SK-N-SH (cell line): ENCODE measurements around the gene STYXL1. TPM values are rescaled to one million over a fixed set of nuclear protein-coding genes. Genes with fewer than 3 reads are reported as not detected.

ENCODE experiments used
- CTCF ChIA-PET: fragments of 300-600, 350-600 bp; formaldehyde crosslinking; extraction: SDS; loops from one replicate; lab custom pipeline; 2021; lab: Yijun Ruan, JAX
- POLR2A ChIA-PET: fragments of 350-600 bp; sonication (Branson Sonifier 250); formaldehyde crosslinking; extraction: SDS; loops from one replicate; lab custom pipeline; 2020; ENCODE audit warnings: antibody characterized with exemption, inconsistent platforms; lab: Yijun Ruan, JAX
- DNase-seq: peaks from one replicate; pipeline ENCODE4 v3.0.0; 2012
- H2AFZ ChIP-seq: fragments of 200-600 bp; sonication (generic); 2 replicates; pipeline ENCODE4 v1.8.1; 2016; ENCODE audit warnings: antibody characterized with exemption, mild to moderate bottlenecking, low read depth
- H3F3A ChIP-seq: fragments of 200-600 bp; sonication (generic); replicated peaks from 2 replicates; pipeline ENCODE3; 2016; ENCODE audit warnings: antibody characterized with exemption, mild to moderate bottlenecking; ENCODE audit not compliant: insufficient read depth
- H3K27ac ChIP-seq, 2 experiments: fragments of 200-500 bp in 1 of 2; fragments of 200-600 bp in 1 of 2; sonication (Bioruptor generic) in 1 of 2; sonication (generic), shearing (Covaris generic) in 1 of 2; 2 replicates each; pipeline versions ENCODE4 v1.5.1 to v1.6.1; 2014 to 2016; ENCODE audit warnings: low read depth in 2 of 2, inconsistent platforms in 1 of 2, low read length in 1 of 2, mild to moderate bottlenecking in 1 of 2, mixed read lengths in 1 of 2
- H3K27me3 ChIP-seq: fragments of 200-600 bp; sonication (generic), shearing (Covaris generic); 2 replicates; pipeline ENCODE4 v1.6.1; 2016; ENCODE audit warnings: mixed run types; ENCODE audit not compliant: insufficient read depth
- H3K36me3 ChIP-seq, 2 experiments: fragments of 200-500 bp in 1 of 2; fragments of 200-600 bp in 1 of 2; sonication (Bioruptor generic) in 1 of 2; sonication (generic) in 1 of 2; replicated peaks in 1 of 2; 2 replicates each; pipeline versions ENCODE3 to v1.5.1; 2014 to 2016; ENCODE audit warnings: low read length in 1 of 2, mild to moderate bottlenecking in 1 of 2; ENCODE audit not compliant: insufficient read depth in 2 of 2, control insufficient read depth in 1 of 2
- H3K4me1 ChIP-seq, 2 experiments: fragments of 200-500 bp in 1 of 2; fragments of 200-600 bp in 1 of 2; sonication (Bioruptor generic) in 1 of 2; sonication (generic), shearing (Covaris generic) in 1 of 2; 2 replicates each; pipeline versions ENCODE4 v1.5.1 to v1.6.1; 2014 to 2016; ENCODE audit warnings: low read depth in 1 of 2, low read length in 1 of 2, mixed run types in 1 of 2; ENCODE audit not compliant: insufficient read depth in 2 of 2, control insufficient read depth in 1 of 2
- H3K4me2 ChIP-seq: fragments of 200-600 bp; sonication (generic), shearing (Covaris generic); 2 replicates; pipeline ENCODE4 v1.6.1; 2017; ENCODE audit warnings: mixed run types
- H3K4me3 ChIP-seq, 2 experiments: fragments of 200-500 bp in 1 of 2; fragments of 200-600 bp in 1 of 2; sonication (Bioruptor generic) in 1 of 2; sonication (generic), shearing (Covaris generic) in 1 of 2; 2 replicates each; pipeline versions ENCODE4 v1.5.1 to v1.8.1; 2014 to 2016; ENCODE audit warnings: low read depth in 2 of 2, inconsistent platforms in 1 of 2, low read length in 1 of 2, mild to moderate bottlenecking in 1 of 2, mixed read lengths in 1 of 2, moderate library complexity in 1 of 2
- H3K79me2 ChIP-seq: fragments of 200-600 bp; sonication (generic); 2 replicates; pipeline ENCODE4 v1.8.1; 2017; ENCODE audit warnings: mild to moderate bottlenecking; ENCODE audit not compliant: insufficient read depth
- H3K9ac ChIP-seq: fragments of 200-600 bp; sonication (generic); 2 replicates; pipeline ENCODE4 v1.6.1; 2017; ENCODE audit warnings: mixed run types
- H3K9me2 ChIP-seq: fragments of 200-600 bp; sonication (generic); 2 replicates; pipeline ENCODE4 v1.6.1; 2017; ENCODE audit warnings: mixed run types
- H3K9me3 ChIP-seq: fragments of 200-600 bp; sonication (generic); 2 replicates; pipeline ENCODE4 v1.6.1; 2017; ENCODE audit warnings: mixed run types, mild to moderate bottlenecking, moderate library complexity
- H4K20me1 ChIP-seq: fragments of 200-600 bp; sonication (generic); 2 replicates; pipeline ENCODE4 v1.6.1; 2017; ENCODE audit warnings: mild to moderate bottlenecking, mixed run types; ENCODE audit not compliant: insufficient read depth
- ELF1 ChIP-seq: IDR thresholded peaks from 2 replicates; pipeline ENCODE4 v1.4.0; 2012
- EZH2phosphoT487 ChIP-seq: fragments of 200-600 bp; sonication (generic); IDR thresholded peaks from 2 replicates; pipeline ENCODE4 v1.6.1; 2017; ENCODE audit warnings: low read depth, mixed run types, mild to moderate bottlenecking, antibody characterized with exemption, moderate library complexity, borderline replicate concordance
- FOSL2 ChIP-seq: IDR thresholded peaks from 2 replicates; pipeline ENCODE4 v1.4.0; 2012; ENCODE audit warnings: low read depth, mild to moderate bottlenecking, moderate library complexity, borderline replicate concordance
- FOXJ3 ChIP-seq: sonication (generic); formaldehyde crosslinking; IDR thresholded peaks from 2 replicates; pipeline ENCODE4 v1.5.1; 2020; ENCODE audit warnings: mild to moderate bottlenecking, missing genetic modification reagents
- MEF2A ChIP-seq: IDR thresholded peaks from 2 replicates; pipeline ENCODE4 v1.4.0; 2012; ENCODE audit warnings: low read depth, borderline replicate concordance
- POLR2AphosphoS5 ChIP-seq: IDR thresholded peaks from 2 replicates; pipeline ENCODE4 v1.6.1; 2012; ENCODE audit warnings: low read depth, low read length
- RCOR1 ChIP-seq: fragments of 150-350 bp; IDR thresholded peaks from 2 replicates; pipeline ENCODE4 v1.6.1; 2017; ENCODE audit warnings: antibody characterized with exemption, low read length
- RFX5 ChIP-seq: IDR thresholded peaks from 2 replicates; pipeline ENCODE4 v1.6.1; 2012; ENCODE audit warnings: mild to moderate bottlenecking, improper control_type of control experiment, low read length
- SMC3 ChIP-seq: IDR thresholded peaks from 2 replicates; pipeline ENCODE4 v1.6.1; 2012; ENCODE audit warnings: low read depth, low read length, improper control_type of control experiment
- TAF1 ChIP-seq: IDR thresholded peaks from 2 replicates; pipeline ENCODE4 v1.6.1; 2012; ENCODE audit warnings: low read depth, mild to moderate bottlenecking, low read length, moderate library complexity, borderline replicate concordance
- TEAD4 ChIP-seq: IDR thresholded peaks from 2 replicates; pipeline ENCODE4 v1.4.0; 2012; ENCODE audit warnings: mild to moderate bottlenecking, borderline replicate concordance; ENCODE audit not compliant: insufficient read depth
- WGBS: methylation state at CpG from one replicate; pipeline ENCODE4 v1.1.6; 2017; ENCODE audit warnings: low lambda C conversion rate; 5-methylcytosine and 5-hydroxymethylcytosine counted together
- polyA plus RNA-seq, 3 experiments: library from polyadenylated mRNA; depleted of rRNA; stranded (reverse); fragments of >200 nt; gene quantifications; 2 replicates each; pipeline ENCODE4 v1.2.3, GENCODE V29; 2012
- TF ChIP-seq, protein P1 (sequence below): fragments of 200-600 bp; sonication (generic); IDR thresholded peaks from 2 replicates; pipeline ENCODE4 v1.6.1; 2017; ENCODE audit warnings: antibody characterized with exemption, mild to moderate bottlenecking, moderate library complexity
- TF ChIP-seq, protein P2 (sequence below): IDR thresholded peaks from 2 replicates; pipeline ENCODE4 v1.4.0; 2012; ENCODE audit warnings: low read depth, borderline replicate concordance
- TF ChIP-seq, protein P3 (sequence below): IDR thresholded peaks from 2 replicates; pipeline ENCODE4 v1.6.1; 2012; ENCODE audit warnings: mild to moderate bottlenecking, low read depth, low read length, moderate library complexity

STYXL1 gene
- polyA plus RNA-seq, 1 of the 3 experiments (the other 2 are of a cell fraction): 86.6 TPM

DNA sequence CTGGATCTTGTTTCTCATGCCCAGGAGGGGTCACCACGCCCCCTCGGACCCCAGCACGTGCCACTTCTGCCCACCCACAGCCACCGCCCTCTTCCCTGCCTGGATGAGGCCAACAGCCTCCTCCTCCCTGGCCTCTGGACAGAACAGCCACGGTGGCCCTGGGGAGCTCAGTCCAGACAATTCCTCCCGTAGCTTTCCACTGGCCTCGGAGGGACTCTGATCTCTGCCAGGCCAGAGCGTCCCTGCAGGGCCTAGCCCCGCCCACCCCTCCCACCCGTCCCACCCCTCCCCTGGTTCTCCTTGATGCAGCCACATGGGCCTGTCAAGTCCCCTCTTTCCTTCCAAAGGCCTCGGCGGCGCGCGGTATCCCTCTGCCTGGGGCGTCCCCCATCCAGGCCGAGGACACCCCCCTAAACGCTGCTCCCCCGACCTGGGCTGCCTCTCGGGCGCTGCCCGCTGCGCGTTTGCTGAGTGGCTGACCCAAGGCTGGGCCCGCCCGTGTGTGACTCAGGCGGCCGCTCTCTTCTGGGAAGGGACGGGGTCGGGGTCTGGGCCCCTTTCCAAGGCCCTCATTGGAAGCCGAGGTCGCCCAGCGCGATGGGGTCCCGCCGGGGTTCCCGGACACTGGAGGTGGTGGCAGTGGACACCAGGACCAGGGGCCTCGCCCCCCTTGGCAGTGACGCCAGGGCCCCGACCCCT is 54.0 kb downstream of the STYXL1 start (continued):
- TF ChIP-seq SMC3: no peak; the same call in 1 of the 2 replicates
- TF ChIP-seq POLR2AphosphoS5: 0 out of 2 replicates have a peak, but pooled peaks have one; percentile 16

DNA sequence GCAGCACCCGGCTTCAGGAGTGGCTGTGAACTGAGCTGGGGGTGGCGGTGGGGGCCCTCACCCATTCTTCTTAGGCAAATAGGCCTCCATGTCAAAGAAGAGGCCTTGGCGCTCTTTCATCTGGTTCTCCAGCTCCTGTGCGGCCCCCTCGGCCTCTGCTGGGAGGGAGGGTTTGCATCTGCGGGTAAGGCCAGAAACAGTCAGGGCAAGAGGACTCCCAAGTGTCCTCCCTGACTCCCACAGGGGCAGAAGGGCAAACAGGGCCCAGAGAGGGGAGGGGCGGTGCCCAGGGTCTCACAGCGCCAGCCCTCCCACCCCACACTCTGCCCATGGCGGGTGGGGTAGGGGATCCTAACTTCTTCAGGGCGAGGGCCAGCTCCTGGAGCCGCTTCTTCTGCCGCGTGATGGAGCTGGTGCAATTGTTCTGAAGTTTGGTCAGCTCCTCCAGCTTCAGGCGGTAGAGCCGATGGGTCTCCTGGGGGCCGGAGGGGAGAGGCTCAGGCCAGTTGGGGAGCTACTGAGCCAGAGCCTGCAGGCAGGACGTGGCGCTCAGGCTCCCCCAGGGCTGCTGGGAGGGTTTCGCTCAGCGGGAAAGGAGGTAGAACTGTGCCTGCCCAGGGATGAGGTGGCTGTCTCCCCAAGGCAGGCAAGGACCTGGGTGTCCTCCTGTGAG is 55.6 kb downstream of the STYXL1 start:
- ChIA-PET CTCF (interaction anchor here (0.7 to 9.4 kb wide), 3 partner anchors 20 to 126 kb away, joined by 3 to 56 read pairs (median 24); no protein-coding TSS in a partner anchor), POLR2A (interaction anchor here (2.4 kb wide), 1 partner anchor 56 kb away, joined by 9 read pairs; the partner anchor contains the start of genes MDH2 and STYXL1)
- WGBS: 97% methylated on average over 19 of the region's 20 CpGs
- Histone ChIP-seq H3K4me3 (no peak overlapping the region), H3K9me2 (no peaks in the 10 kb centered on the region), H3K27me3 (no peaks in the 10 kb centered on the region), H3K9ac (no peak overlapping the region), H2AFZ (no peak overlapping the region), H4K20me1 (no peaks in the 10 kb centered on the region), H3K79me2 (0 out of 2 replicates have a peak, but pooled peaks cover 5% of the 10 kb centered on the region), H3K4me2 (no peak overlapping the region), H3K4me1 (peaks cover 6 to 25% of the 10 kb centered on the region in 2 experiments; a peak in 2 of 4 replicates), H3K36me3 (peaks cover 6 to 15% of the 10 kb centered on the region in 2 experiments), H3K27ac (no peak overlapping the region; a peak in 1 of 4 replicates), H3F3A (peaks cover 6% of the 10 kb centered on the region), H3K9me3 (no peaks in the 10 kb centered on the region)
- peak; percentile 19 for DNase-seq
- TF ChIP-seq, protein P1, sequence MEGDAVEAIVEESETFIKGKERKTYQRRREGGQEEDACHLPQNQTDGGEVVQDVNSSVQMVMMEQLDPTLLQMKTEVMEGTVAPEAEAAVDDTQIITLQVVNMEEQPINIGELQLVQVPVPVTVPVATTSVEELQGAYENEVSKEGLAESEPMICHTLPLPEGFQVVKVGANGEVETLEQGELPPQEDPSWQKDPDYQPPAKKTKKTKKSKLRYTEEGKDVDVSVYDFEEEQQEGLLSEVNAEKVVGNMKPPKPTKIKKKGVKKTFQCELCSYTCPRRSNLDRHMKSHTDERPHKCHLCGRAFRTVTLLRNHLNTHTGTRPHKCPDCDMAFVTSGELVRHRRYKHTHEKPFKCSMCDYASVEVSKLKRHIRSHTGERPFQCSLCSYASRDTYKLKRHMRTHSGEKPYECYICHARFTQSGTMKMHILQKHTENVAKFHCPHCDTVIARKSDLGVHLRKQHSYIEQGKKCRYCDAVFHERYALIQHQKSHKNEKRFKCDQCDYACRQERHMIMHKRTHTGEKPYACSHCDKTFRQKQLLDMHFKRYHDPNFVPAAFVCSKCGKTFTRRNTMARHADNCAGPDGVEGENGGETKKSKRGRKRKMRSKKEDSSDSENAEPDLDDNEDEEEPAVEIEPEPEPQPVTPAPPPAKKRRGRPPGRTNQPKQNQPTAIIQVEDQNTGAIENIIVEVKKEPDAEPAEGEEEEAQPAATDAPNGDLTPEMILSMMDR: no peak
- TF ChIP-seq TEAD4: no peak
- no peak for TF ChIP-seq EZH2phosphoT487
- TF ChIP-seq FOXJ3 (CRISPR knock-in tag): no peak
- TF ChIP-seq ELF1: no peak
- TF ChIP-seq MEF2A: no peak

DNA sequence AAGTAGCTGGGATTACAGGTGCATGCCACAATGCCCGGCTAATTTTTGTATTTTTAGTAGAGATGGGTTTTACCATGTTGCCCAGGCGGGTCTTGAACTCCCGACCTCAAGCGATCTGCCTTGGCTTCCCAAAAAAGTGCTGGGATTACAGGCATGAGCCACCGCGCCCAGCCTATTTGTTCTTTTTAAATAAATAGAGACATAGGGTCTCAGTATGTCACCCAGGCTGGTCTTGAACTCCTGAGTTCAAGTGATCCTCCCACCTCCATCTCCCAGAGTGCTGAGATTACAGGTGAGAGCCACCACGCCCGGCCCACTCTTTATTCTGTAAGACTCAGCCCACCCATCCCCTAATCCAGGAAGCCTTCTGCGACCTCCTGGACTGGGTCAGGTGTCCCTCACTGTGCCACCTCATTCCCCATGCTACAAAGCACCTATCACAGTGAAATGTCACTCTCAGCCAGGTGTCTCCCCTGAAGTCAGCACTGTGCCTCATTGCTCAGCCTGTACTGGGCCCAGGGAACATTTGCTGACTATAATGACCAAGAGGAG is 56.2 kb downstream of the STYXL1 start:
- H3K4me1 ChIP-seq: peaks cover 6 to 25% of the 10 kb centered on the region in 2 experiments; a peak in 2 of 4 replicates
- no peak for DNase-seq
- no peak overlapping the region for H2AFZ ChIP-seq
- peaks cover 6% of the 10 kb centered on the region for H3F3A ChIP-seq
- CTCF ChIA-PET: interaction anchor here (1.9 to 9.4 kb wide), 3 partner anchors 29 to 125 kb away, joined by 8 to 56 read pairs (median 24); no protein-coding TSS in a partner anchor
- H3K79me2 ChIP-seq: 0 out of 2 replicates have a peak, but pooled peaks cover 5% of the 10 kb centered on the region
- no peaks in the 10 kb centered on the region for H4K20me1 ChIP-seq
- H3K4me2 ChIP-seq: no peak overlapping the region
- no peaks in the 10 kb centered on the region for H3K27me3 ChIP-seq
- no peaks in the 10 kb centered on the region for H3K9me2 ChIP-seq
- peaks cover 11 to 21% of the 10 kb centered on the region in 2 experiments for H3K36me3 ChIP-seq
- H3K4me3 ChIP-seq: no peak overlapping the region
- 96% methylated on average over 9 of the region's 9 CpGs for WGBS
- POLR2A ChIA-PET: interaction anchor here (2.4 kb wide), 1 partner anchor 56 kb away, joined by 9 read pairs; the partner anchor contains the start of genes MDH2 and STYXL1
- no peaks in the 10 kb centered on the region for H3K9me3 ChIP-seq
- H3K9ac ChIP-seq: no peak overlapping the region
- H3K27ac ChIP-seq: no peak overlapping the region
- TF ChIP-seq, protein P2, sequence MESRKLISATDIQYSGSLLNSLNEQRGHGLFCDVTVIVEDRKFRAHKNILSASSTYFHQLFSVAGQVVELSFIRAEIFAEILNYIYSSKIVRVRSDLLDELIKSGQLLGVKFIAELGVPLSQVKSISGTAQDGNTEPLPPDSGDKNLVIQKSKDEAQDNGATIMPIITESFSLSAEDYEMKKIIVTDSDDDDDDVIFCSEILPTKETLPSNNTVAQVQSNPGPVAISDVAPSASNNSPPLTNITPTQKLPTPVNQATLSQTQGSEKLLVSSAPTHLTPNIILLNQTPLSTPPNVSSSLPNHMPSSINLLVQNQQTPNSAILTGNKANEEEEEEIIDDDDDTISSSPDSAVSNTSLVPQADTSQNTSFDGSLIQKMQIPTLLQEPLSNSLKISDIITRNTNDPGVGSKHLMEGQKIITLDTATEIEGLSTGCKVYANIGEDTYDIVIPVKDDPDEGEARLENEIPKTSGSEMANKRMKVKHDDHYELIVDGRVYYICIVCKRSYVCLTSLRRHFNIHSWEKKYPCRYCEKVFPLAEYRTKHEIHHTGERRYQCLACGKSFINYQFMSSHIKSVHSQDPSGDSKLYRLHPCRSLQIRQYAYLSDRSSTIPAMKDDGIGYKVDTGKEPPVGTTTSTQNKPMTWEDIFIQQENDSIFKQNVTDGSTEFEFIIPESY: no peak
- TF ChIP-seq ELF1: no peak
- TF ChIP-seq, protein P3, sequence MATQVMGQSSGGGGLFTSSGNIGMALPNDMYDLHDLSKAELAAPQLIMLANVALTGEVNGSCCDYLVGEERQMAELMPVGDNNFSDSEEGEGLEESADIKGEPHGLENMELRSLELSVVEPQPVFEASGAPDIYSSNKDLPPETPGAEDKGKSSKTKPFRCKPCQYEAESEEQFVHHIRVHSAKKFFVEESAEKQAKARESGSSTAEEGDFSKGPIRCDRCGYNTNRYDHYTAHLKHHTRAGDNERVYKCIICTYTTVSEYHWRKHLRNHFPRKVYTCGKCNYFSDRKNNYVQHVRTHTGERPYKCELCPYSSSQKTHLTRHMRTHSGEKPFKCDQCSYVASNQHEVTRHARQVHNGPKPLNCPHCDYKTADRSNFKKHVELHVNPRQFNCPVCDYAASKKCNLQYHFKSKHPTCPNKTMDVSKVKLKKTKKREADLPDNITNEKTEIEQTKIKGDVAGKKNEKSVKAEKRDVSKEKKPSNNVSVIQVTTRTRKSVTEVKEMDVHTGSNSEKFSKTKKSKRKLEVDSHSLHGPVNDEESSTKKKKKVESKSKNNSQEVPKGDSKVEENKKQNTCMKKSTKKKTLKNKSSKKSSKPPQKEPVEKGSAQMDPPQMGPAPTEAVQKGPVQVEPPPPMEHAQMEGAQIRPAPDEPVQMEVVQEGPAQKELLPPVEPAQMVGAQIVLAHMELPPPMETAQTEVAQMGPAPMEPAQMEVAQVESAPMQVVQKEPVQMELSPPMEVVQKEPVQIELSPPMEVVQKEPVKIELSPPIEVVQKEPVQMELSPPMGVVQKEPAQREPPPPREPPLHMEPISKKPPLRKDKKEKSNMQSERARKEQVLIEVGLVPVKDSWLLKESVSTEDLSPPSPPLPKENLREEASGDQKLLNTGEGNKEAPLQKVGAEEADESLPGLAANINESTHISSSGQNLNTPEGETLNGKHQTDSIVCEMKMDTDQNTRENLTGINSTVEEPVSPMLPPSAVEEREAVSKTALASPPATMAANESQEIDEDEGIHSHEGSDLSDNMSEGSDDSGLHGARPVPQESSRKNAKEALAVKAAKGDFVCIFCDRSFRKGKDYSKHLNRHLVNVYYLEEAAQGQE: no peak
- no peak for TF ChIP-seq RCOR1
- TF ChIP-seq RFX5: no peak
- no peak for TF ChIP-seq EZH2phosphoT487
- no peak for TF ChIP-seq FOSL2
- TF ChIP-seq TAF1: no peak
